ENCODE data around the gene SETBP1.

SETBP1 gene

GRCh38 chr18:44862112-44862511, 181.4 kb downstream of the SETBP1 start:
- Histone ChIP-seq H4K8ac (ENCODE audit: low read depth, low read length) (no peak overlapping the region), H3K18ac (ENCODE audit: low read length) (no peak overlapping the region), H3K79me2 (ENCODE audit: control insufficient read depth, insufficient read depth, low read length, poor library complexity) (no peaks in the 10 kb centered on the region), H2AK5ac (ENCODE audit: low read length) (no peak overlapping the region), H3K4me3 (ENCODE audit: low read depth, low read length) (no peak overlapping the region), H3K23ac (ENCODE audit: low read length) (no peak overlapping the region), H2BK5ac (ENCODE audit: low read depth, low read length, poor library complexity) (no peak overlapping the region), H3K79me1 (ENCODE audit: low read length) (peaks cover 1% of the 10 kb centered on the region), H2BK12ac (ENCODE audit: low read length) (no peak overlapping the region), H3K36me3 (ENCODE audit: control insufficient read depth in 1 of 2, insufficient read depth in 2 of 2, low read length in 2 of 2) (no peaks in the 10 kb centered on the region), H3K14ac (ENCODE audit: low read length) (no peak overlapping the region), H4K12ac (ENCODE audit: low read depth, low read length) (no peak overlapping the region), H2AFZ (ENCODE audit: insufficient read depth, low read length, poor library complexity) (no peak overlapping the region), H3K27me3 (ENCODE audit: insufficient read depth, low read length) (no peaks in the 10 kb centered on the region), H3K9ac (ENCODE audit: low read length) (no peak overlapping the region), H3K9me3 (ENCODE audit: insufficient read depth, low read depth, low read length) (no peaks in the 10 kb centered on the region), H4K91ac (ENCODE audit: low read depth, low read length) (no peak overlapping the region), H3K4me2 (ENCODE audit: low read length) (no peak overlapping the region), H3K27ac (ENCODE audit: low read depth, low read length) (no peak overlapping the region), H2BK120ac (ENCODE audit: insufficient read depth, low read length, poor library complexity) (no peak overlapping the region), H3K4ac (ENCODE audit: low read depth, low read length) (no peak overlapping the region), H3K4me1 (ENCODE audit: control insufficient read depth in 1 of 2, insufficient read depth in 2 of 2, low read length in 2 of 2) (peaks cover 3% of the 10 kb centered on the region in 2 experiments)
- DNase-seq: no peak
- no CpG with 5 or more reads among the region's 3 CpGs for WGBS (ENCODE audit: extremely low coverage, insufficient coverage, insufficient read length)

GRCh38 chr18:44866103-44866502, 185.4 kb downstream of the SETBP1 start:
- Histone ChIP-seq H3K27ac (ENCODE audit: low read depth, low read length) (no peak overlapping the region), H2AFZ (ENCODE audit: insufficient read depth, low read length, poor library complexity) (no peak overlapping the region), H4K8ac (ENCODE audit: low read depth, low read length) (no peak overlapping the region), H3K23ac (ENCODE audit: low read length) (no peak overlapping the region), H2AK5ac (ENCODE audit: low read length) (no peak overlapping the region), H3K18ac (ENCODE audit: low read length) (no peak overlapping the region), H3K79me2 (ENCODE audit: control insufficient read depth, insufficient read depth, low read length, poor library complexity) (no peaks in the 10 kb centered on the region), H3K79me1 (ENCODE audit: low read length) (no peaks in the 10 kb centered on the region), H3K4me3 (ENCODE audit: low read depth, low read length) (no peak overlapping the region), H4K91ac (ENCODE audit: low read depth, low read length) (no peak overlapping the region), H2BK5ac (ENCODE audit: low read depth, low read length, poor library complexity) (no peak overlapping the region), H2BK12ac (ENCODE audit: low read length) (no peak overlapping the region), H3K4ac (ENCODE audit: low read depth, low read length) (no peak overlapping the region), H2BK120ac (ENCODE audit: insufficient read depth, low read length, poor library complexity) (no peak overlapping the region), H3K4me2 (ENCODE audit: low read length) (no peak overlapping the region), H3K27me3 (ENCODE audit: insufficient read depth, low read length) (no peaks in the 10 kb centered on the region), H3K4me1 (ENCODE audit: control insufficient read depth in 1 of 2, insufficient read depth in 2 of 2, low read length in 2 of 2) (peaks cover 4 to 5% of the 10 kb centered on the region in 2 experiments), H3K36me3 (ENCODE audit: control insufficient read depth in 1 of 2, insufficient read depth in 2 of 2, low read length in 2 of 2) (no peaks in the 10 kb centered on the region), H3K14ac (ENCODE audit: low read length) (no peak overlapping the region), H4K12ac (ENCODE audit: low read depth, low read length) (no peak overlapping the region), H3K9me3 (ENCODE audit: insufficient read depth, low read depth, low read length) (no peaks in the 10 kb centered on the region), H3K9ac (ENCODE audit: low read length) (no peak overlapping the region)
- no peak for DNase-seq
- WGBS (ENCODE audit: extremely low coverage, insufficient coverage, insufficient read length): no CpG with 5 or more reads among the region's 1 CpG

GRCh38 chr18:44869533-44869932, 188.8 kb downstream of the SETBP1 start:
- no peak overlapping the region for H3K4me3 ChIP-seq (ENCODE audit: low read depth, low read length)
- no peak overlapping the region for H4K8ac ChIP-seq (ENCODE audit: low read depth, low read length)
- no peaks in the 10 kb centered on the region for H3K79me2 ChIP-seq (ENCODE audit: control insufficient read depth, insufficient read depth, low read length, poor library complexity)
- H3K18ac ChIP-seq (ENCODE audit: low read length): no peak overlapping the region
- H3K36me3 ChIP-seq (ENCODE audit: control insufficient read depth in 1 of 2, insufficient read depth in 2 of 2, low read length in 2 of 2): peaks cover 0 to 2% of the 10 kb centered on the region in 2 experiments
- no peak overlapping the region for H2AFZ ChIP-seq (ENCODE audit: insufficient read depth, low read length, poor library complexity)
- no CpG with 5 or more reads among the region's 4 CpGs for WGBS (ENCODE audit: extremely low coverage, insufficient coverage, insufficient read length)
- H3K14ac ChIP-seq (ENCODE audit: low read length): no peak overlapping the region
- no peak overlapping the region for H3K4me2 ChIP-seq (ENCODE audit: low read length)
- no peak overlapping the region for H3K4ac ChIP-seq (ENCODE audit: low read depth, low read length)
- H2AK5ac ChIP-seq (ENCODE audit: low read length): no peak overlapping the region
- no peak overlapping the region for H3K27ac ChIP-seq (ENCODE audit: low read depth, low read length)
- H4K12ac ChIP-seq (ENCODE audit: low read depth, low read length): no peak overlapping the region
- H2BK5ac ChIP-seq (ENCODE audit: low read depth, low read length, poor library complexity): no peak overlapping the region
- H3K9ac ChIP-seq (ENCODE audit: low read length): no peak overlapping the region
- no peaks in the 10 kb centered on the region for H3K9me3 ChIP-seq (ENCODE audit: insufficient read depth, low read depth, low read length)
- DNase-seq: no peak
- H3K4me1 ChIP-seq (ENCODE audit: control insufficient read depth in 1 of 2, insufficient read depth in 2 of 2, low read length in 2 of 2): peaks cover 5 to 7% of the 10 kb centered on the region in 2 experiments
- no peak overlapping the region for H3K23ac ChIP-seq (ENCODE audit: low read length)
- H4K91ac ChIP-seq (ENCODE audit: low read depth, low read length): no peak overlapping the region
- H3K27me3 ChIP-seq (ENCODE audit: insufficient read depth, low read length): no peaks in the 10 kb centered on the region
- H2BK12ac ChIP-seq (ENCODE audit: low read length): no peak overlapping the region
- no peak overlapping the region for H2BK120ac ChIP-seq (ENCODE audit: insufficient read depth, low read length, poor library complexity)
- H3K79me1 ChIP-seq (ENCODE audit: low read length): no peaks in the 10 kb centered on the region

- no CpG with 5 or more reads among the region's 11 CpGs for WGBS (ENCODE audit: extremely low coverage, insufficient coverage, insufficient read length)
- peaks cover 5 to 7% of the 10 kb centered on the region in 2 experiments for H3K4me1 ChIP-seq (ENCODE audit: control insufficient read depth in 1 of 2, insufficient read depth in 2 of 2, low read length in 2 of 2)
- DNase-seq: no peak
- no peaks in the 10 kb centered on the region for H3K79me2 ChIP-seq (ENCODE audit: control insufficient read depth, insufficient read depth, low read length, poor library complexity)
- no peaks in the 10 kb centered on the region for H3K27me3 ChIP-seq (ENCODE audit: insufficient read depth, low read length)
- no peak overlapping the region for H4K12ac ChIP-seq (ENCODE audit: low read depth, low read length)
- no peak overlapping the region for H3K14ac ChIP-seq (ENCODE audit: low read length)
- H2BK5ac ChIP-seq (ENCODE audit: low read depth, low read length, poor library complexity): no peak overlapping the region
- H3K18ac ChIP-seq (ENCODE audit: low read length): no peak overlapping the region
- no peak overlapping the region for H3K23ac ChIP-seq (ENCODE audit: low read length)
- H2BK120ac ChIP-seq (ENCODE audit: insufficient read depth, low read length, poor library complexity): no peak overlapping the region
- H2BK12ac ChIP-seq (ENCODE audit: low read length): no peak overlapping the region
- H2AK5ac ChIP-seq (ENCODE audit: low read length): no peak overlapping the region
- no peaks in the 10 kb centered on the region for H3K9me3 ChIP-seq (ENCODE audit: insufficient read depth, low read depth, low read length)
- no peak overlapping the region for H4K8ac ChIP-seq (ENCODE audit: low read depth, low read length)
- H3K4ac ChIP-seq (ENCODE audit: low read depth, low read length): no peak overlapping the region
- H3K9ac ChIP-seq (ENCODE audit: low read length): no peak overlapping the region
- H3K27ac ChIP-seq (ENCODE audit: low read depth, low read length): peak overlapping the region; percentile 7
- H4K91ac ChIP-seq (ENCODE audit: low read depth, low read length): no peak overlapping the region
- H2AFZ ChIP-seq (ENCODE audit: insufficient read depth, low read length, poor library complexity): no peak overlapping the region
- H3K4me2 ChIP-seq (ENCODE audit: low read length): no peak overlapping the region
- H3K36me3 ChIP-seq (ENCODE audit: control insufficient read depth in 1 of 2, insufficient read depth in 2 of 2, low read length in 2 of 2): peaks cover 0 to 2% of the 10 kb centered on the region in 2 experiments
- H3K79me1 ChIP-seq (ENCODE audit: low read length): no peaks in the 10 kb centered on the region
- H3K4me3 ChIP-seq (ENCODE audit: low read depth, low read length): no peak overlapping the region
These were observed 190.2 kb downstream of the SETBP1 start for GRCh38 chr18:44870631-44871502.
